Measurements from ENCODE around the gene SLC27A2.

Gene SLC27A2

DNA sequence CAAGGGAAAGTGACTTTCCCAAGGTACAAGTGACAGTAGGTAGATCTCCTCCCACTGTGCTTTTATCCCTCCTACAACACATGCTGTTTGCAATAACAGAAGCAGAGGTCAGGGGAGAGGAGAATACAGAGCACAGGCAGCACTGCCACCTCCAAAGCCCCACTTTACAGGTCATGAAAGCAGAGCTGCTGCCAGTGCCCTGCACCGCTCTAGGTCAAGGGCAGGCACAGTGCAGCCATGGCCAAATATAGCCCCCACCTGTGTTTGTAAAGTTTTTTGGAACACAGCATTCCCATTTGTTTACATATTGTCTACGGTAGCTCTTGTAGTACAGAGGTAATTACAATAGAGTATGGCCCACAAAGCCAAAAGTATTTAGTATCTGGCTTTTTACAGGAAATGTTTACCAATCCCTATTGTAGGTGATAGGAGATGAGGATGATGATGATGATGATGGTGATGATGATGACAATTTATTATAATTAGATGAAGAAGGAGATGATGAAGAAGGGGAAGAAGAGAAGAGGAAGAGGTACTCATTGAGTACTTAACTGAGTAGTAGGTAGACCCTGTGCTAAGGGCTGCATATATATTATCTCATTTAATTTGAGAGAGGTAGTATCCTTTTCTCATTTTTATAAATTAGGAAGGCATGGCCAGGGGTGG, 63.1 kb downstream of the SLC27A2 start:
- DNase-seq = no peak

DNA sequence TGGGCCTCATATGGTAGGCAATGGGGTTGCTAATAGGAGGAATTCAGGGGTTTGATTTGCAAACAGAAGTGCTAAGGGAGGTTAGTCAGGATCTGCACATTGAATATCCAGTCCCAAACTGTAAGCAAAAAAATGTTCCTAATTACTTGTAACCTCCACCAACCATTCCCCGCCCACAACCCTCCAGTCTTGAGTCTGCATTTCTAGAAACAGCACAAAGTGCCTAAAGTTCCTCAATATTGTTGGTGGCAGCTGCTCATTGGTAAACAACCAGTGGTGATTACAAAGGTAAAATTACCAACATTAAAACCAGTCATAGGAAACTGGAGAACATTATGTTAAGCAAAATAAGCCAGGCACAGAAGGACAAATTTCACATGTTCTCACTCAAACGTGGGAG, 64.6 kb downstream of the SLC27A2 start:
- DNase-seq = peak; percentile 52

DNA sequence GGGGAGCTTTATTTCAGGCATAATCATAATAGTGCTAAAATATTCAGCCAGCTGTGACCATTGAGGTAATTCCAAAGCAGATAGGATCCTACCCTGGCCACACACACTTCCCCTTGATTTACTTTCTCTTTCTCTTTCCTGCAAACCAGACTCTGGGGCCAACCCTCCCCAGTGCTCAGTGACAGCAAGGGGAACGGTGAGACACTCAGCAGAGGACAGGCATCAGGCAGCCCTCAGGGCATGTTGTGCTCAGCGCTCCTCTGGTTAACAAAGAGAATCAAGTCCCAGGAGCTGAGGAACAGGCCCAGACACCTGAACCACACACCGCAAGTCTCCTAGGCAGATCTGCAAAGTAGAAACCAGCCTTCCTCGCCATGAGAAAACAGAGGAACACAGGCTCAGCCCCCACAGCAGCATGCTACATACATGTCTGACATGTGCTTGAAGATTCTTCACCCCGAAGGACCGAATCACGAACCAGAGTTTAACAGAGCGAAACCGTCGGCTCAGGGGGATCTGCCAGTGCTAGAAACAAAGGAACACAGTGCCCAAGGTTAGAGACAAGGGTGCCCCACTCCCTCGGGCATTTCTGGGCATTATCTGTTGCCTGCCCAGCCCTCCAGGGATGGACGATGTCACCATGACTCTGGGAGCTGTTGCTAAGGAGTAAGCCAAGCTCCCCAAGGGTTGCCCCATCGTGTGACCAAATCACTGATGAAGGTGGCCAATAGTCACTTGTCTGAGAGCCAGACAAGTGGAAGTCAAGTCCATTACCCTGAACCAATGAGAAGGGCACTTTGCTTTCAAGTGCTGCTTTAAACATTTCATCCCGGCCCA, 66.0 kb downstream of the SLC27A2 start:
- DNase-seq = peak; percentile 86

DNA sequence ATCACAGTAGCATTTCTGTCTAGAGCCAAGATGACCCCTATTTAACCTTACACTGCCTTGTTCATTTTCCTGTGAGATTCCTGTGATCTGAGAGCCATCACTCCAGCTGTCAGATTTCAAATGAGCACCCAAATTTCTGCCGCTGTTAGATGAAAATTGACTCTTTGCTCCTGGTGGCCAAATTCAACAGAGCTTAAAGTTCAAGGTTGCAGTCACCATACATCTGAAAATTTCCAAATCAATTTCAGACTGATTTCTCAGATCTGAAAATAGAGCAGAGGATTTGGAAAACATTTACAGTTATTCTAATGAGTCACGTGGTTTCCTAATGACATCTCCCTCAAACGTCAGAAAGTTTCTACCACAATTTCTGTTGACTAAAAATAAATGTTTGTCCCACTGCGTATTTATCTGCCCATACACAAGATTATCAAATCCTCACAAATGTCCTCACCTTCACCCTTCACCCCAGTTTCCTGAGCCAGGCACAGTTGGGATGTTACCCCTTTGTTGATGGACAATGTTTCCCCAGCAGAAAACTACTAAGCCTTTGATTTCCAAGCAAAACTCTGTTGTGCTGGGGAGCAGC, 67.1 kb downstream of the SLC27A2 start:
- DNase-seq = peak; percentile 43

DNA sequence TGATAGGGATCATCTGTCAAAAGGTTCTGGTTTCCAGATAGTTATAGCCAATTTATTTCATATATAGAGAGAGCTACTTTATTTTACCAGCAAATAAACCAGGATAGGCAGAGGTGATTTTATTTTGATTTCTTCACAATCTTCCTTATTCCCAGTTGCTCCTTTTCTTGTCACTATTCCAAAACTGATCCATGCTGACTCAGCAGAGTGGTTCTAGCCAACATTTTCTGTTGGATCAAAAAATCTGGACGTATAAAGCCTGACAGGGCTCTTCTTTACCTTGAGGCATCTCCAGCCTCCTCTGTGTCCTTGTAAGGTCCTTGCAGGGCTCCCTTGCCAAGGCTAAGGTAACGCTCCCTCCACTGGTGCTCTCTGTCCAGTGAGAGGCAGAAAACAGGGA, 67.7 kb downstream of the SLC27A2 start:
- DNase-seq = no peak

DNA sequence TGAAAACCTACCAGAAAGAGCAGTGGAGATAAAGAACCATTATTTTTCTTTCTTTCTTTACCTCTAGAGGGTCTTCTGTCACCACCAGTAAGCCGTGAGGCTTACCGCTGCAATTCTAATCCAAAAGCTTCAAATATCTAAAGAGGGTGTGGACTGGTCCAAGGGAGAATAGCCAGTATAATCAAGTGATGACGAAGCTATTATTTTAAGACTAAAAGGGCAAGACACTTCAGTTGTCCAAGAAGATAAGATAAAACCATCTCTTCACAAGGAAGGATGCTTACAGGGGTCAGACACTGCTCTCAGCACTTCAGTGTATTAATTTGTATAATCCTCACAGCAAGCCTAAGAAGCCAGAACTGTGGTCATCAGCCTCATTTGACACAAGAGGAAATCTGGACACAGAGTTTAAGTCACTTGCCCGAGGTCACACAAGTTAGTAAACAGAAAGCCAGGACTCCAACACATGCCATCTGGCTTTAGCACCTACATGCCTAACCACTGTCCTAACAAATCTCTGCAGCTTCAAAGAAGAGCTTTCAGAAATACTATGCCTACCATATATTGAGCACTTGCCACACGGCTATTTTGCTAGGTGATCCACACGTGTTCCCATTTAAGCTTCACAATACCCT, 68.9 kb downstream of the SLC27A2 start:
- no peak for DNase-seq

DNA sequence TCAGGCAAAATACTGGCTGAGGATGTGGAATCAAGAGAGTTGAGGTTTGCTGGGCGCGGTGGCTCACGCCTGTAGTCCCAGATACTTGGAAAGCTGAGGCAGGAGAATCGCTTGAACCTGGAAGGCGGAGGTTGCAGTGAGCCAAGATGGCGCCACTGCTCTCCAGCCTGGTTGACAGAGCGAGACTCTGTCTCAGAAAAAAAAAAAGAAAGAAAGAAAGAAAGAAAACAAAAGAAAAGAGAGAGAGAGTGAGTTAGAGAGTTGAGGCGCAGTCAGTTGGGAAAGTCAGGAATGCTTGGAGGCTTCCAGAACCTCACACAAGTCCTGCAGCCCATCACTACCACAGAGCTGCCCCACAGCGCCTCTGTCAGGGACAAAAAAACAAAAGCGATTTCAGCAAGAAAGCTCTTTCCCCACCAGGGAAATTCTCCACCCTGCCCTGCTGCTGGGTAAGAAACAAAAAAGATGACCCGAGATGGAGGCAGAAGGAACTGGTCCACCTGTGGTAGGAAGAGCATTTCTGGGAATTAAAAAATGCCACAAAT, 69.7 kb downstream of the SLC27A2 start:
- no peak for DNase-seq

DNA sequence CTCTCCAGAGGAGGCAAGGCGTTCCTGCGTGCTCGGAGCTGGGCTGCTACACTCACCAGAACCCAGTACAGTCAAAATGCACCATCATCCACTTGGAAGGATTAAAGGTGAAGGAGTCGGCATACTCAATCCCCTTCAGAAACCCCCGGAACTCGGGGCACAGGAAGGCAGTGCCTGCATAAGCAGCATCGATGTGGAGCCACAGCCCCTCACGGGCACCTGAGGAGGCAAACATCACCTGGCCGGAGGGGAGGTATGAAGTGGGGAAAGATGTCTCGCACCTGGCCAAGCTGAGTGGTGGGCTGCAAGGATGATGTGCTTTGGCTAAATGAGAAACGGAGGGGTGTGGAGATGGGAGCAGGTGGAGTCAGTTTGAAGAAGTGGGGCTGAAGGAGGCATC, 70.6 kb downstream of the SLC27A2 start:
- no peak for DNase-seq

DNA sequence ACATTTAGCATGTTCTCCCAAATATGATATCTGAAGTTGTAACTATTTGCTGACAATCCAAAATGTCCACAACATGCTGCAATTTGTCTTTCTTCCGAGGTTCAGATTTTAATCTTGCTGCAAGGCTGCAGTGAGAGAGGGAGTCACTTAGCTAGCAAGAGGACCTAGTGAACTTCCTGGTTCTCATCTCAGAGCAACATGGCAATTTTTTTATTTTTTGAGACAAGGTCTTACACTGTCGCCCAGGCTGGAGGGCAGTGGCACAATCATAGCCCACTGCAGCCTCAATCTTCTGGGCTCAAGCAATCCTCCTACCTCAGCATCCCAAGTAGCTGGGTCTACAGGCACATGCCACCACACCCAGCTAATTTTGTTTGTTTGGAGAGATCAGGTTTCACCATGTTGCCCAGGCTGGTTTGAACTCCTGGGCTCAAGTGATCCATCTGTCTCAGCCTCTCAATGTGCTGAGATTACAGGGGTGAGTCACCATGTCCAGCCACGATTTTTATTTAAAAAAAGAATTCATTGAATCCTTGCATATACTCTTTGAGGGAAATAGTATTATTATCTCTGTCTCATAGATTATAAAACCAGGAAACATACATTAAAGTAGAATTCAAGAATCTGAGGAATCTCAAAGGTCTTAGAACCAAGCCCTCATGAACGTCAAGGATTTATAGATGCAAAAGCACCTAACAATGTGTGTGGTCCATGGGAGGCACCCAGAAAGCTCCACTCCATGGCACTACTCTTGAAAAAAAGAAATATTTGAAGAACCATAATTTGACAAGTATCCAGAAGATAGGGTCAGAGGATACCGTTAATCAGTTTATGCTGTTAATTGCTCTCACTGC, 74.4 kb downstream of the SLC27A2 start:
- no peak for DNase-seq

DNA sequence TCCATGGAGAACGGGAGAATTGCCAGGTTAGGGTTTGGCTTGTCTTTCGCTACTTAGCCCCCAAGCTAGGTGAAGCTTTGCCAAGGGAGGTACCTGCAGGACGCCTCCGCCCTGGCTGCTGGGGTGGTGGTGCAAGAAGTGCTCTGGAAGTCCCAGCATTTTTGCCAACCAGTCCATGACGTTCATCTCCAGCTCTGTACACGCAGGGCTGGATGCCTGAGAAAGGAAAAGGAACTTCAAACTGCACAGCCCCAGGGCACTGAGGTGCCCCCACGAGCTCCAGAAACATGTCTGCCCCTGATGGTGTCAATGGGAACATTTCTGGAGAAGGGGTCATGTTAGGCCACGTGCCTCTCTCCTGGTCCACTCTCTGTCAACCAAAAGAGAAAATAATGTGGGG, 75.3 kb downstream of the SLC27A2 start:
- DNase-seq = no peak

DNA sequence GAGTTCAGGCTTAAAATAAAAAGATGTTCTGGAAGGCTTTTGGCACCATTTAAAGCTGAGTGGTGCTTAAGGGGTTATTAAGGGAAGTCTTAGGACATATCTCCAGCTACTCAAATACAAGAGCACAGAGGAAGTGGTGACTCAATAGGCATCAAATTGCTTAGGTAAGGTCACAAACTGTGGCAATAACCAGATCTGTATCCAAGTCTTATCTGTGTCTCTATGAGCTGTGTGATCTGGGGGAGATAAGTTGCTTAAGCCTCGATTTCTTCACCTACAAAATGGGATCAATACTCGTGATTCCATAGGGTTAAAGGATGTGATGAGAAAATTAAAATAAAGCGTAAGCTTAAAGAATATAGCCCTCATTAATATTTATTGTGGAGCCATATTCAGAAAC, 75.9 kb downstream of the SLC27A2 start:
- DNase-seq = peak; percentile 79

DNA sequence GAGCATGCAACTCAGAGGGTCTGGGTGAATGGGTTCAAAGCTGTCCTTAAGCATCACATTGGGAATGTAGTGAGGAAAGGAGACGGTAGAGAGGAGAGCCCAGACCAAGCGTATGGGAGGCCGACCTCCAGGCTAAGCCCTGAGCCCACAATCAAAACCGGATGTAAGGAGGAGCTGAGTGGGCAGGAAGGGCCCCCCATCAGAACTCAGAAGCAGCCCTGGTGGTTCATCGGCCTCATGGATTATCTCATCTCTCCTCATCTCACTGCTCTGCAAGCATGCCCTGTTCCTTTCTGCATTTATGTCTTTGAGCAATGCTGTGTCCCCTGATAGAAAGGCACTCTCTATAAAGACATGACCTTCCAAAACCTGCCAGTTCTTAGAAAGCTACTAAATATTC, 77.3 kb downstream of the SLC27A2 start:
- DNase-seq = no peak

DNA sequence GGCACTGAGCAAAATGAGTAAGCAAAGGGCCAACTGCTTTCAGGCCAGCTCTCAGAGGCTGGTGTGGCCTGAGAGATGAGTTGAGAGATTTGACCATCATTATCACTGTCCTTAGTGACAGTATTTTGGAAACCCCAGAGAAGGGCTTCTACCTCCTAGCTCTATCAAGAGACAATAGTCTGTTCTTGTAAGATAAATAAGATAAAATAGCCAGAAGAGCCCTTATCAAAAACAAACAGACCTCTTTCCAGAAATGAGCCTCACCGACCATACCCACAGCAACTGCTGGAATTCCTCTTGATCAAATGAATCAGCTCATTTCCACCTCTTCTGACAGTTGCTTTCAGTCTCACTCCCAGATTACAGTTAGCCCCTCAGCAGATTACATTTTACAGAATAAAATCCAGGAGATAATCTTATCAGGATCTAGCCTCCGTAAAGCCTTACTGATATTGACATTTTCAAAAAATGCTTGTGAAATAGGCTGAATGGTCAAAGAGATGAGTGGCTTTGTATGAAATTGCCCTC, 79.0 kb downstream of the SLC27A2 start:
- no peak for DNase-seq

DNA sequence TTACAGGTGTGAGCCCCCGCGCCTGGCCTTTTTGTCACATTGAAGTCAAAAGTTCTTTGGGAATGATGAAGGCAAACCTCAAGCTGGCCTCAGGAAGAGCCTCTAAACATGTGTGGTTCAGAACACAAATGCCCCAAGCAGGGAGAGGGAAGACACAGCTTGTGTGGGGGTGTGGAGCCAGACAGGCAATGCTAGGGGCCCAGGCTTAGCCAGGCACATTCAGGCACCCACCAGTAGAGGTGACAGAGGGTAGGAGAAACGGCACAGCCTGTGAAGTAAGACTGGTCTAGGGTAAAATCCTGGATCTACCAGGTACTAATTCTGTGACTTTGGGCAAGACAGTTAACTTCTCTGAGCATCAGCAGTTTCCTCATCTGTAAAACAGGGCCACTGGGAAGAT, 80.0 kb downstream of the SLC27A2 start:
- no peak for DNase-seq

DNA sequence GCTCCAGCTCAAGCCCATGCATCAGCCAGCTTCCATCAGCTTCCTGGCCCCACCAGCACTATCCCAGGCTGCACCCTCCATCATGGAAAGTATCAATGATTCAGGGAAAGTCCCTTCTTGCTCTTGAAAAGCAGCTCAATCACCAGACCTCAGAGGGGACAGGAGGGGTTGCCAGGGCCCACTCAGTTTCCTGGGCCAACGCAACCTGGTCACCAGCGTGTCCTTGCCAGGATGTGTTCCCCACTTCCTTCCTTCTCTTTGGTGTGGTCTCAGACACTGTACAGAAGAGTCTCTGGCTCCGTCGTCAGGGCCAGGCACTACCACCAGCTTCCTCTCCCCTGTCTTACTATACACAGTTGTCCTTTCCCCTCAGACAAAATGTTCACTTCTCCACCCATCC, 80.5 kb downstream of the SLC27A2 start:
- peak; percentile 4 for DNase-seq

DNA sequence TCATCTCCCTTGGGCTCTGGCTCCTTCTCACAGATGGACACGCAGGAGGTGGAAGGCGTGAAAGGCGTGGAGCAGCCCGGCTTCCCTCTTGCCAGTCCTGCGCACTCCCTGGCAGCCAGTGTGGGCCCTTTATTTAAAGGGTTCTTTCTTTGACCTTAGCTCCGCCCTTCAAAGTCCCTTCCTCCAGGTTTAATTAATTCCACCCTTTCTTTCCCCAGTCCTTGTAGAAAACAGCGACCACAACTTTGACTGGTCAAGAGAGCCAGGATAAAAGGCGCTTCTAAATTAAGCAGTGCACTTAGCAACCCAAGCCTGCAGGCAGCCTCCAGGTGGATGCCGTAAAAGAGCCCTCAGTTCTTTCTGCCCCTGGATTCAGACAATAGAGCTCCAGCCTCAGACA, 83.6 kb downstream of the SLC27A2 start, which contains the start of gene HDC:
Gene HDC, minus strand, starts transcription at position 107 of the 400 bp plus-strand sequence. Its CDS starts 103 bp downstream, at position 4.
- no peak for DNase-seq

DNA sequence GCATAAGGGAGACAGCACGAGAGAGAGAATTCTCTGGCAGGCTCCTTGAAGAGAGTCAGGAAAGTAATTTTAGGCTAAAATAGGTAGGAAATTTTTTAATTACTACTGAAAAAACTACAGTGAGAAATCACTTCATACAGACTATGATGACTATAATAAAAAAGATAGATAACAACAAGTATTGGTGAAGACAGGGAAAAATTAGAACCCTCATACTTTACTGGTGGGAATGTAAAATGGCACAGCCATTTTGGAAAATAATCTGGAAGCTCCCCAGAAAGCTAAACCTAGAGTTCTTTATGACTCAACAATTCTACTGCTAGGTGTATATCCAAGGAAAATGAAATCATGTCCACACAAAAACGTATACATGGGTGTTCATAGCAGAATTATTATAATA, 85.6 kb downstream of the SLC27A2 start:
- no peak for DNase-seq

DNA sequence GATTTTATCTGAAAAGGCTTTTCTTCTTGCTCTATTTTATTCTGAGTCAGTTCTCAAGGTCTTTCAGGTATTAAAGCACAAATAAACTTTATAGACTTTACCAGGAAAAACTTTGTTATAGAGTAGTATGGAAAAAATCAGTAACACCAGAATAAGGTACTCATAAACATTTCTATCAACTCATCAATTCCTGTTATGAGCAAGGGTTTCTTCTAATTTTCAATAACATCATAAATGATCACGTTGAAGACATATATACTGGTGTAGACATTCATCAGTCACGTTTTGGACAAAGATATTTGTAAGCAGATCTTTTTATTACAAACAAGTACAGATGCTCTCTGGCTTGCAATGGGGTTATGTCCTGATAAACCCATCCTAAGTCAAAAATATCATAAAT, 93.1 kb downstream of the SLC27A2 start:
- no peak for DNase-seq

DNA sequence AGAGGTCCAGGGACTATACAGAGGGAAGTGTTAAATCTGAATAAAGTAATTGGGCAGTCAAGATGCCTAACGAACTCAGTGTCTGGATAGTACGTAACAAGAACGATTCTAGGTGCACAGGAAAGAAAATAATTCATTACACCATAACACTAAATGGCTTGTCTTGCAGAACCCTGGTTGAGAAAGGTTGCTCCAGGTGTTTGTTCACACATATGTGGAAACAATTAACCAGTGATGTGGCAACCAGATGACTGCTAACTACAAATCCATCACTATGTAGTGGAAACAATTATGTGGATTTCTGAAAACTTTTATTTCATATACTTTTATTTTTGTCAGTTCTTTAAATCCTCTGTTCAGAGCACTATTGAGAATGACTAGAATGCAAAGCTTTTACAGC, 93.9 kb downstream of the SLC27A2 start:
- peak; percentile 3 for DNase-seq

DNA sequence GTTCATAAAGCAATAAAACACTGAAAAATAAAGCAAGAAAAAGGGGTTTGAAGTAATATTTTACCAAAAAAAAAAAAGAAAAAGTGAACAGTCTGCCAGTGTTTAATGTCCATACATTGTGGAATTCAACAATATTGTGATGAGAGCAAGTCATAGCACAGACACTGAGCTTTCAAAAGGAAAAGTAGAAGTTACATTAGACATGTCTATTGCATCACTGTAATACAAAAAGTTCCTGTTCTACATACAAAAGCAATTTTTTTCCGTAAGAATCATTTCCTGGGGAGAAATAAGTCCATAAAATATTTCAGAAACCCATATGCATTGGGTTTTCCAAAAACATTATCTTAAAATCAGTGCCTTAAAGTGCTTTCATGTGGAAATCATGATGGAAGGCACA, 95.4 kb downstream of the SLC27A2 start:
- peak; percentile 80 for DNase-seq

DNA sequence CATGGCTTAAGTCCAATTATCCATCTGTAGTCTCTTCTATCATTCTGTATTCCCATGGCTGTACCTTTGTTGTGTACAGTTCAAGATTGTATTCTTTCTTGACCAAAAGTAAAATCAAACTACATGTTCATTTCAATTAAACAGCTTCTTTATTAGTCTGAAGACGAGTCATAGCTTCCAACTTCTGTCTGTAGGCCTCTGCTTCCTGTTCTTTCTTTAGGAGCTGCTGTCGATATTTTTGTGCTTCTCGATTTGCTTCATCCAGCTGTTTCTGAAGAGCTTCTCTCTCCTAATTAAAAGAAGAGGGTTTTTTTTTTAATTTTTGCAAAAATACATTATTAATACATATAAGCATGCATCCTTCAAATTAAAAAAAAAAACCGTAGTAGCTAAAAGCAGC, 96.5 kb downstream of the SLC27A2 start:
- peak; percentile 59 for DNase-seq

DNA sequence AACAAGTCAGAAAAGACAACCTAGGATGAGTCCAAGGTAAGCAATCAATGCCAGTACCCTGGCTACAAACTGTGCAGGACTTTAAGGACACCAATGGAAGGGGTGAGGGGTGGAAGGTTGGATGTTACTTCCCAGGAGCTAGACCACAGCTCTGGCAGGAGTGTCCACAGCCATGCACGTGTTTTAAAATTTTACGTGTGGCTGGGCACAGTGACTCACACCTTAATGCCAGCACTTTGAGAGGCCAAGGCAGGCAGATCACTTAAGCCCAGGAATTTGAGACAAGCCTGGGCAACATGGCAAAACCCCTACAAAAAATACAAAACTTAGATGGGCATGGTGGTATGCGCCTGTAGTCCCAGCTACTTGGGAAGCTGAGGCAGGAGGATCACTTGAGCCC, 98.3 kb downstream of the SLC27A2 start:
- no peak for DNase-seq

Data from inflammatory macrophage treated with lipopolysaccharide for 4 hours (primary cell).